Right lobe of liver (tissue), 4 donors: ENCODE measurements around the gene TPH1.

Experiments
- CTCF ChIP-seq, 4 donors: fragments of 200-600 bp in 3 of 4; fragments of 450-650 bp in 1 of 4; IDR thresholded peaks; one replicate each; pipeline versions ENCODE4 v1.5.1 to v1.8.0; 2016 to 2022; ENCODE audit warnings: antibody characterized with exemption in 4 of 4, mild to moderate bottlenecking in 2 of 4
- POLR2A ChIP-seq: fragments of 450-650 bp; IDR thresholded peaks from one replicate; pipeline ENCODE4 v1.6.1; 2017; ENCODE audit warnings: antibody characterized with exemption, mild to moderate bottlenecking
- donor health status: DM: no; HTN: no; CAD: no.
- donor health status: DM: no; HTN: no; CAD: no.
- donor health status: DM: no; HTN: yes; CAD: no.

GRCh38 chr11:18046116-18046777 is at the start of gene TPH1:
- no peak for TF ChIP-seq CTCF (IDR thresholded peaks at IDR 0.05)
- TF ChIP-seq POLR2A, result no peak
